MV-4-11 (cell line): ENCODE data around the gene RNF112.

Source experiments
- DNase-seq: peaks from one replicate; lab custom pipeline; 2025; lab: John Stamatoyannopoulos, UW

Gene RNF112, protein sequence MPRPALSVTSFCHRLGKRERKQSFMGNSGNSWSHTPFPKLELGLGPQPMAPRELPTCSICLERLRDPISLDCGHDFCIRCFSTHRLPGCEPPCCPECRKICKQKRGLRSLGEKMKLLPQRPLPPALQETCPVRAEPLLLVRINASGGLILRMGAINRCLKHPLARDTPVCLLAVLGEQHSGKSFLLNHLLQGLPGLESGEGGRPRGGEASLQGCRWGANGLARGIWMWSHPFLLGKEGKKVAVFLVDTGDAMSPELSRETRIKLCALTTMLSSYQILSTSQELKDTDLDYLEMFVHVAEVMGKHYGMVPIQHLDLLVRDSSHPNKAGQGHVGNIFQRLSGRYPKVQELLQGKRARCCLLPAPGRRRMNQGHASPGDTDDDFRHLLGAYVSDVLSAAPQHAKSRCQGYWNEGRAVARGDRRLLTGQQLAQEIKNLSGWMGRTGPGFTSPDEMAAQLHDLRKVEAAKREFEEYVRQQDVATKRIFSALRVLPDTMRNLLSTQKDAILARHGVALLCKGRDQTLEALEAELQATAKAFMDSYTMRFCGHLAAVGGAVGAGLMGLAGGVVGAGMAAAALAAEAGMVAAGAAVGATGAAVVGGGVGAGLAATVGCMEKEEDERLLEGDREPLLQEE

DNA sequence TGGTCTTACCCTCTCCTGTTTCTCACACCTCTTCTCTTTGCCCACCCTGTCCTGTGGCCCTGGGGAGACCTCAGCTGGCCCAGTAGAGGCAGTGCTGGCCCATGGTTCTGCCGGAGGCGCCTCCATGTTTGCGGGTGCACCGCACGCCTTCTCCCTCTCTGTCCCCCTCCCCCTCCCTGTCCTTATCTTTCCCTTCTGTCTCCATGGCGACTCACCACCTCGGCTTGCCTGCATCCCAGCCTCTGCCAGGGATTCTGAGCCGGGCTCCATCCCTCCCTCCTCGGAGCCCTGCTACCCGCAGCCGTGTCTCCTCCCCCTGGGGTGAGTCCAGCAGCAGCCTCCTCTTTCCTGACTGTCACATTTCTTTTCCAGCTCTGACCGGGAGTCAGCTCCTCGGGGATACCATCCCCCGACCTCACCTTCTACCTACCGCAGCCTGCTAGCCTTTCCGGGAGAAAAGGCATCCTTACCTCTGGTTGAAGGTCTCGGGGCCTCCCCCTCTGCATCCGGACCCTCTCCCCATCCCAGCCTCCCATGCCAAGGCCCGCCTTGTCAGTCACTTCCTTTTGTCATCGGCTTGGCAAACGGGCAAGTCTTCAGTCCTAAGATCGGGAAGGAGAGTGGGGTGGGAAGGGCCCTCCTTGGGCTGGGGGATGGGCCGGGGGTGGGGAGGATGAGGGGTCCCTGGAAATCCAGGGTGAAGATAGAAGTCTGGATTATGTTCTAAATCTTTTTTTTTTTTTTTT, at the start of gene RNF112:
Gene RNF112 (plus strand): TSS at position 358 of the 746 bp plus-strand sequence. CDS start 177 bp downstream, at position 535.
- no peak for DNase-seq

DNA sequence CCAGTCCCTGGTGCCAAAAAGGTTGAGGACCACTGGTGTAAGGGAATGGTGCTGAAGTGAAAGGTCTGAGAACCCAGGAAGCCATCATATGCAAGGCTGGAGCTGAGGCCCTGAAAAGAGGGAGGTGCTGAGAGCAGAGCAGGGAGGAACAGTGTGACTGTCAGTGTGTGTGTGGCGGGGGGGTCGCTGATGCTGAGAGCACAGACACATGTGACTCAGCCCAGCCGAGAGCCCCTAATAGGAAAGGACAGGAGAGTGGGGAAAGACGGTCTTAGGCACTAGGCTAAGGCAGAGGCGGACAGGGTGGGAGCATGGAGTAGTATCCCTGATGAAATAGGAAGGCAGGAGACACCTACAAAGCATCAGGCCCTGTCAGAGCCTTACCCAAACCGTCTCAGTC, 49.7 kb upstream of the RNF112 start:
- DNase-seq, result no peak

DNA sequence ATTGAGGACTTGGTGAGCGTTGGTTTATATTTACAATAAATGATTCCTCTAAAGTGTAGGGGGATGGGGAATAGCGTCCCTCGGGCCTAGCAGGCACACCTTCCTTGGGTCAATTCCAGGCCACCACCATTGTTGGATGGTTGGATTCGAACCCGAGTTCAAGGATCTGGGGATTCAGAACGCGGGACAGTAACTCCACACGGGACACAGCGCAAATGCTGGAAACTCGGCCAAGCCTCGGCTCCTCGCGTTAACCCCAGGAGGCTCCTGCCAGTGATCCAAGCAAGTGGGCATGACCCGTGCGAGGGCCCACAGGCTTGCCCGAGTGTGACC, 49.1 kb upstream of the RNF112 start:
- no peak for DNase-seq

DNA sequence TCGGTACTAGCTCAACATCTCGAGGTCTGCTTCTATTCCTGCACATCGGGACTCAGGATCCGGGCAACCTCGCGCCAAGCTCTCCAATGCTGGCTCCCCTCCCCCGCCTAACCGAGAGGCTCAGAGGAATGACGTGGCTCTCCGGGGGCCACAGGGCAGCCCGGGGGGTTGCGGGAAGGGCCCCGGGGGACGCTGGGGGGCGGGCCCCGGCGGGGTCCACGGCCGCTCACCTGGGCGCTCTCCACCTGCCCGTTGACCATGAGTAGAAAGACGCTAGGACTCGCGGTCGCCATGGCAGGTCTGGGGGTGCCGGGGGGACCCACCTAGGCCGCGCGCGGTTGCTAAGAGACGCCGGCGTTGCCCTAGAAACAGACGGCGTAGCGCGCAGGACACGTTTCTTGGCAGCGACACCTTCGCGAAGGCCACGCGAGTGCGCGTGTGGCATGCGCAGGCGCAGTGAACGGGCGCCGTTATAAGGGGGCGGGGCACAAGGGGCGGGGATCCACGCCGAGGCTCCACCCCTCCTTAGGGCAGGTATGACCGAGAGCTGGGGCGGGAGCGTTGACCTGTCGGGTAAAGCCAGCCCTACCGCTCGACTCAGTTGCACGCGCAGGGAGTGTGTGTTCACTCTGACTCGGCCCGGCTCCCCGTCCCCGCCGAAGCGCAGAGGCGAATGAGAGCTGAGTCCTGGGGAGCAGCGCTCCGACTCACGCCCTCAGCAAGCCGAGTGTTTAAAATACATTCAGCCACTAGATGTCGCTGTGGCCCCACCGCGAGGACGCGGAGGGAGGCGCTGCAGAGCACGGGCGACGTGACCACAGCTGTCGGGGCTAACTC, 48.5 kb upstream of the RNF112 start, which contains the start of gene B9D1:
Gene B9D1 (minus strand): TSS at position 447 of the 837 bp plus-strand sequence. CDS start 154 bp downstream, at position 293.
- peak; percentile 82 for DNase-seq

DNA sequence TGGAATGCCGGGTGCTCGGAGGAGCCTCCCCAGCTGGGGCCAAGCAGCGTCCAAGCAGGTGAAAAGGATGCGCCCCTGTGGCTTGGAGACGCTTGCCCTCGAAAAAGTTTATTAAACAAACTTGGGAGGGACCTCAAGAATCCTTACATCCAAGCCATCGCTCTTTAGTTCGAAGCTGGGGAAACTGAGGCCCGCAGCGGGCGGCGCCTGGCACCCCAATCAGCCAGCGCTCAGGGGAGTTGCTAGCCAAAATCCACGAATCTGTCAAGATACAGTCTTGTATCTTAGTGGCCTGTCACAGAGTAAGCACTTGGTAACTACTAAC, 48.0 kb upstream of the RNF112 start:
- DNase-seq, result no peak

DNA sequence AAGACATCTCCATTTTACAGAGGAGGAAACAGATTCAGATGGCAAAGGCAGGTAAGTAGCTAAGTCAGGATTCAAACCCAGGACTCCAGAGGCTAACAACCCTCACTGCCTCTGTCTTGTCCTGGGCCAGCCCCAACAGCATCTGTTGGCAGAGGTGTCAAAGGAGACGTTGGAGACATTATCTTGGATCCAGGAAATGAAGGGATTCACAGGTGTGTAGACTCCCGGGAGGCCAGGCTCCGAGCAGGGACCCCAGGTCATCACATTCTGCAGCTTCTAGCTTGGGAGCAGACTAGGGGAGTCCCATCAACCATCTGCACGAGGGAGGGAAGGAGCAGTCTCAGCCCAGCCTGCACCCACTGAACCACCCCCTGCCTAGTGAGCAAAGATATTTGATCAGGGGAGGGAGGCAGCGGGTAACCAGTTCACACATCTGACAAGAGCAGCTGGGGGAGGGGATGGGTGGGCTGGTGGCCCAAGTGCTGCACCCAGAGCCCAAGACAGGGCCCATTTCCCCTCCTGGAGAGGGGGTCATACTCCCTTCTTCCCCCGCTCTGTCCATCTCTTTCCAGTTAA, 47.5 kb upstream of the RNF112 start:
- no peak for DNase-seq

DNA sequence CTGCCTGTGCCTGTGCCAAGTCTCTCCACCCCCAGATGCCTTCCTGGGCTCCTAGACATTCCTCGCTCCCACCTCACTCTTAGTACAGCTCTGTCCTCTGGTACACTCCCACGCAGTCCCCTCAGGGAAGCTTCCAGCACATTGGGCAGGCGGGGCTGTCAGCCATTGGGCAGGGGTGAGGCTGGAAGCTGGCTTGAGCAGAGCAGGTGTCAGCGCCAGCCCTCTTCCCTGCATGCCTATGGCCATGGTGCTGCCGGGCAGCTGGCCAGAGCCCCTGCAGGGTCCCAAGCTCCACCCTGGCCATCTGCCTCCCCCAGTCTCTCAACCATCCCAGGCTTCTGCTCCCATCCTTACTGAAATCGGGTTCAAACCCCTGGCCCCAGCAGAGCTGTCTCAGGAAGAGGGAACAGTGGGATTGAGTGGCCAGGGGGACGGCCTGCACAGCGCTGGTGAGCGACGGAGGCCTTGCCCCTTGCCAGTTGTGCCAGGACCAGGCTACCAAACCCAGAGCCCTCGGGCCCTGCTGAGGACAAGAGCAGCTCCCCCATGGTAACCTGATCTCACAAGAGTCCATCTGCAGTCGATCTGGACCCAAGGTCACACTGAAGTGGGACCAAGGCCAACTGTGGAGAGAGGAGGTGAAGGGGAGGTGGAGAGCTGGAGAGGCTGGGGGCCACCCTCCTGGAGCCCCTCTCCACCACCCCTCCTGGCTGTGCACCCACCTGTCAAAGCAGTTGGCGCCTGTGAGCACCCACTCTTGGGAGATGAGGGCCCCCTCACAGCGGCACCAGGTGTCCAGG, 46.1 kb upstream of the RNF112 start:
- DNase-seq, result no peak

DNA sequence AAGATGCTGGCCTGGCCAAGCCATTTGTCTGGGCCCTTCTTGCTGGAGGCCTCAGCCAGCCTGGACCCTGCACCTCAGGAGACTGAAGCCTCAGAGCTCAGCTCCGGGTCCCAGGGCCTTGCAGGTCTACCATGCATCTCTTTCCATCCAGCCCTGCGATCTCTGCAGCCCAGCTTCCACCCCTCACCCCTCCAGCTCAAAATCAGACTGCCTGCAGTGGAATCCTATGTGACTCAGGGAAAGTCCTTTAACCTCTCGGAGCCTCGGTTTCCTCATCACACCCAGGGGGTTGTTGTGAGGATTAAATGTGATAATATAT, 45.6 kb upstream of the RNF112 start:
- DNase-seq, result no peak

DNA sequence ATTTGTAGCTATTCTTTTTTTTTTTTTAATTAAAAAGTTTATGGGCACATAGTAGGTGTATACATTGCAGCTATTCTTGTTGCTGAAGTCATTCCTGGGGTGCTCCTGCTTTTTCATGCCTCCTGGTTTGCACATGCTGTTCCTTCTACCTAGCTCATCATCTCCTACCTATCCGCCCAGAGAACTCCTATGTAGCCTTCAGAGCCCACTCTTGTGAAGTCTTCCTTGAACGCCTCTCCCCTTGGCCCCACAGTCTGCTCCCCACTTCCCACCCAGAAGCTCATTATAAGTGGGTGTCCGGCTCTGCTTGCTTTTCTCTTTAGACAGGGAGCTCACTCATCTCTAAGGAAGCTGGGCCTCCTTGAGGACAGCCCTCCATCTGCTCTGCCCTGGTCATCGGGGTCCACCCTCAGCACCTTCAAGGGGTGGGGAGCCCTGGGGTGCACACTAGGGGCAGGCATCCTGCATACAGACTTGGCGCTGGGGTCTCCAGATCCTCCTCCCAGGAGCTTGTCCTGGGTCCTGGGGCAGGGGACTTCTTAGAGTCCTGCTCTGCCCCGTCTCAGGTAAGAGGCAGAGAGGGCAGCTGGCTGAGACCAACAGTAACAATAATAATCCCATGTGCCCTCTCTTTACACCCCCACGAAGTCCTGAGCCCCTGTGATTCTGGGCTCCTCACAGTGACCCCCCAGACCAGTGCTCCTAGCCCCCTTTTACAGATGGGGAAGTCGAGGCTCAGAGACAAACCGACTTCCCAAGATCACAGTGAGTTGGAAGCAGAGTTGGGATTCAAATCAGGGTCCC, 45.0 kb upstream of the RNF112 start:
- no peak for DNase-seq

DNA sequence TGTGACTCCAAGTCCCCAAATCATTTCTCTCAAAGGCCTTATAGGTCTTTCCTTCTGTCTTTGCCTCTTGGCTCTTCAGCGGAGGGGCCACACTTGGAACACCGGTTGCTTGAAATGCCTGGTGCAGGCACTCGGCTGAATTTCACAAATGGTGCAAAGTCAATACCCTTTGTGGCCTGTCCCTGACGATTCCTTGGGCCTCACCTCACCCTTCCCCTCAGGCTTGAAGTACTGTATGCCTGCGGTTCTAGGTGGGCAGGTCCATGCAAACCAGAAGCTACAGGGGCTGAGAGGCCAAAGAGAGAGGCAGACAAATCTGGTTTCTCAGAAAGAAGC, 44.4 kb upstream of the RNF112 start:
- DNase-seq, result no peak

DNA sequence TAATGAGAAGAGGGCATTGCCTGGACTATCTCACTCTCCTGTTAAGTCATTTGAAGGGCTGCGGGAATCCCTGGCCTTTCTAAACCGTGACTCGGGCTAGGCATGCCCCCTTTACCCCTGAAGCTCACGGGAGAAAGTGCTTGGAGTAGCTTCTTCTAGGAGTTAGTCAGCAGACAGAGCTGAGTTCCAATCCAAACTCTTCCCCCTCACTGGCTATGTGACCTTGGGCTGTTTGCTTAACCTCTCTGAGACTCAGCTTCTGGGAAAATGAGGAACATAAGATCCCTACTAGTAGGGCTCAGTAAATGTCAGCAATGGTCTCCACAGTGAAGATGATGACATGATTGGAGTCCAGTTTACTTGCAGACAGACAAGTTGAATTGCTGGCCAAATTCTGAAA, 42.8 kb upstream of the RNF112 start:
- no peak for DNase-seq

DNA sequence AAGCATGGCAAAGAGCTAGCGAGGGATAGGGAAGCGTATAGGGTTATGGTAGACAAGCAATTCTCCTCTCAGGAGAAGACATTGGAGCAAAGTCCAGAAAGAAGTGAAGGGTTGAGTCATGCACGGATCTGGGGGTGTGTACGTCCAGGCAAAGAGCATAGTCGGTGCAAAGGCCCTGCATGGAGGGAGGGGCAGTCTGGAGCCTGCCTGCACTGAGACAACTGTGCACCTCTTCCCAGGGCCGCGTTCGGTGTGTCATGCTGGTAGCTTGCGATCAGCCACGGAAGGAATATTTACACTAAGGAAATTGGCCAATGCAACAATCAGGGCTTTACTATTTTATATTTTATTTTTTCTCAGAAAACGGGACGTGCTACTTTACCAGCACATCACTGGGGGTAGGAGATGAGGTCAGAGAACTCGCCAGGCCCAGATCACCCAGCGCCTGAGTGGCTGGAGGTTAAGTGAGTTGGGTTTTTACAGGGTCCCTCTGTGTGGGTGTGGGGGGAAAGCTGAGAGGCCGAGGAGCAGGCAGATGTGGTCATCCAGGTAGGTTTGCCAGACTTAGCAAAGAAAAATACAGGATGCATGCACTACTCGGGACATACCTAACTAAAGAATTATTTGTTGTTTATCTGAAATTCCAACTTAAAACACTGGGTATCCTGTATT, 41.8 kb upstream of the RNF112 start:
- DNase-seq, result no peak

DNA sequence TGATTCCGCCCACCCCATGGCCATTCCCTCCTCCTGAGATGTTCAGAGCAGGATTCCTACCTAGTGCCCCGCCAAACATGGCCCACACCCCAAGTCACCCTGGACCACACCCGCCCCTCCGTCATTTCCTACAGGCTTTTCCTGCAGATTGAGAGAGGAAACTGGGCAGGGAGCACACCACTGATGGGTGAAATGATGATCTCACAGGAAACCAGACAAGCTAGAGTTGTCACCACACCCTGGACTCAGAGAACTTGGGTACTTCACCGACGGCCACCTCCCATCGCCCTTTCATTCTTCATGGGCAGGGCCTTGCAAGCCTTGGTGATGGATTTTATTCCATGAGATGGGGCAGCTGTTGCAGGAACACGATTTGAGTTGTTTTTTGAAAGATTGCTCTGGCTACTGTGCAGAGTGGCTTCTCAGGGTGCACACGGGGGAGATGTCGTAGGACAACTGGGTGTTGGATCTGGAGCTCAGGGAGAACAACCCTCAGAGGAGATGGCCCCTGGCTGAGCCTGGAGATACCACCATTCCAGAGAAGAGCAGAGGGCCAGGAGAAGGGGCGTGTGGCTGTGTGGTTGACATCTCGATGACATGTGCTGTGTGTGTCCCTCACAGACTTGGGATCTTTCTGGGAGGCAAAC, 41.1 kb upstream of the RNF112 start:
- DNase-seq, result peak; percentile 34

DNA sequence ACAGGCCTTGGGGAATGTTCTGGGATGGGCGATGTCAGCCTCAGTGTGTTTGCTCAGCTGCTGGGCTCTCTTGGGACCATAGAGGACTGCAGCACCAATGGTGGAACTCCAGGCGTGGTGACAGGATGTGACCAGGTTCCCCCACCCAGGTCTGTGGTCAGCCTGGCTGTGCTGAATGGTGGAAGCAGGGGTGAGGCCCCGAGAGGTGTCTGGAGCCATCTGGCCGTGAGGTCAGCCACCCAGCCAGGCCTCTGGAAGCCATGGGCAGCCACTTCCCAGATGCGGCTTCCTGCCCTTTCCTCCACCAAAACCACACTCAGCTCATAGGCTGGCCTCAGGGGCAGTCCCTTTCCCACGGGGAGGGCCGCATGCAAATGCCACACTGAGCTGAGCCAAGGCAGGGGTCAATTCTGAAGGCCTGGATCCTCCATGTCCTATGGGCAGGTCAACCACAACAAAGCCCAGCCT, 40.5 kb upstream of the RNF112 start:
- DNase-seq, result peak; percentile 92

DNA sequence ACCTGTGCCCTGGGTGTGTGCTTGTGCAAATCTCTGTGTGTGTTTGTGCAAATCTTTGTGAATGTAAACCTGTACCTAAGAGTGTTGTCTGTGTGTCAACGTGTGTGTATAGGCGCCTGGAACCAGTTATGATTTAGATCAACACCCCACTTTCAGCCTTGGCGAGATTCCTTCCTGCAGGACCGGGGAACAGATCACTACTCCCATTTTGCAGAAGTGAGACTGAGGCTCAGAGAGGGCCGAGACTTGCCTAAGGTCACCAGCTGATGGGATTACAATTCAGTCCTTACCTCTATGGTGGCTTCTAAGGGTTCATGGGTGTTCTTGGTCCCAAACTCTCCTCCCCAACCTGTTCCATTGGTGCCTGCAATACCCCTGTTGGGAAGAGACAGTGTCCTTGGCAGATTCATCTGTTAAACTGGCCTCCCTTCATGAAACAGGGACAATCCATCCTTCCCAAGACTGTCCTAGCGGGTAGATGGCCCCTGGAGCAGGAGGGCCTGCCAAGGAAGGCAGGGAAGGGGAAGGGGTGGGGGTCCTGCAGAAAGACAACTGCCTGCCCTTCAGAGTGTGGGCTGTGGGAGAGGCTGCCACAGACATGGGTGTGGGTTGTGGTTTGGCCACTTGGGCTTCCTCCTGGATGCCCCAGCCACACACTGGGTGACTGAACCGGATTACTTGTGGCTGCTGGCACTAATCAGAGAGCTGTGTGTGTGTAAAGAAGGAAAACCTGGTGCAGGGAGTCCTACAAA, 39.6 kb upstream of the RNF112 start:
- DNase-seq, result peak; percentile 87

DNA sequence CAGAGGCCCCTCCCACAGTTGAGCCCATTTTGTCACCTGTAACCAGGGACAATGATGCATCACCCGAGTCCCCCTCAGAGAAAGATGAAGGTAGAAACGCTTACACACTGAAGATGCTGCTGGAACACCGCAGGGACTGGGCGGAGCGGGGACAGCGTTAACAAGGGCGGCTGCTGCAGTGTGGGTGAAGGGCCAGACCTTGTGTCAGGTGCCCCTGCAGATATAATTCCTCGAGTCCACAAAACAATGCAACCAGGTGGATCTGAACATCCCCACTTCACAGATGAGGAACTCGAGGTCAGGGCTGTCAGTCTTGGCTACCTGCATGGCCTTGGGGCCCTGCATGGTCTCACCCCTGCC, 39.0 kb upstream of the RNF112 start:
- no peak for DNase-seq

DNA sequence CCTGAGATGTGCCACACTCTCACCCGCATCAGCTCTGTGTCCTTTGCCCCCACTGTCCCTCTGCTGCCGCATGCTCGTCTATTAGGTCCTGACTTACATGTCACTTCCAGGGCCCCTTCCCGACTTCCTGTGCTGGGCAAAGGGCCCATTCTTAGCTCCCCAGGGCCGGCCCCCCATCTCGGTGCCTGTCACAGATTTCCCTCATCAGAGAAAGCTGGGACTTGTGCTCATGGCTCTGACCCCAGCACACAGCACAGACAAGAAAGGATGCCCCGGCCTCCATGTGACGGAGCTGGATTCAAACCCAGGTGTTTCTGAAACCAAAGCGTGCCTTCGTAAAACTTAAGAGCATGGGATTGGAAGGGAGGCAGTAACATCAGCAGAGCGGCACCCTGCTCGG, 38.6 kb upstream of the RNF112 start:
- DNase-seq, result no peak

DNA sequence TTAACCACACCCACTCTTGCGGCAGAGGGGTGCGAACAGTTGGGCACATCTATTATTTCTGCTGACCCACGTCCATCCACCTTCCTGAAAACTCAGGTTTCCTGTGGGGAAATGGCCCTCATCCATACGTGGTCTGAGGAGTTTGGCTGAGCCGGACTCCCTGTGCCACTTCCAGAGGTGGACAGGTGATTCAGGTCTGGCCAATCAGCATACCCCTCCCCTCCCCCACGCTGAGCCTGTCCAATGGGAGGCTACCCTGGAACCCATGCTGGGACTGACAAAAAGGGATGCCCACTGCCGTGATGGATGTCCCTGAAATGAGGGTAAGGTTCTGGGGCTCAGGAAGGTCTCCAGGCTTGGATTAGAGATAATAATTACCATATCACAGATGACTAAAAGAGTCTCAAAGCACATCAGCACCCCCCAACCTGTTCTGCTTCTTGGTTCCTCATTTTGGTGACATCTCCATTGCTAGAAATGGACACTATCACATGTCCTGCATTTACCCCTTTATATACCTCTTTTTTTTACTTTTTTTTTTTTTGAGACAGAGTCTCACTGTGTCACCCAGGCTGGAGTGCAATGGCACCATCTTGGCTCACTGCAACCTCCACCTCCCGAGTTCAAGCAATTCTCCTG, 38.0 kb upstream of the RNF112 start:
- DNase-seq, result peak; percentile 60
